Choroid plexus epithelial cell (primary cell): ENCODE measurements around the gene GPRIN1.

Experiments used
- DNase-seq: peaks from one replicate; pipeline ENCODE4 v3.0.0-alpha.2; 2010; ENCODE audit warnings: low read depth
- H3K4me3 ChIP-seq: 2 replicates; pipeline ENCODE4 v1.5.1; 2011; ENCODE audit warnings: low read depth, mild to moderate bottlenecking, control low read depth, low read length, moderate library complexity
- CTCF ChIP-seq: conservative IDR thresholded peaks from 2 replicates; pipeline ENCODE4 v1.5.1; 2011; ENCODE audit warnings: low read depth, mild to moderate bottlenecking, control low read depth, inconsistent platforms, low read length, moderate library complexity

The GPRIN1 gene

GRCh38 chr5:176597417-176598389 lies 12.3 kb downstream of the GPRIN1 start:
- H3K4me3 ChIP-seq = no peak overlapping the region
- TF ChIP-seq CTCF = no peak
- no peak for DNase-seq

- H3K4me3 ChIP-seq = peak overlapping the region; percentile 42
- DNase-seq = peak; percentile 37
- peak; percentile 21 for TF ChIP-seq CTCF
These were observed 13.1 kb downstream of the GPRIN1 start for GRCh38 chr5:176596689-176597416.

- no peak for DNase-seq
- no peak for TF ChIP-seq CTCF
- H3K4me3 ChIP-seq = no peak overlapping the region
These were observed 13.8 kb downstream of the GPRIN1 start for GRCh38 chr5:176596069-176596644.

- DNase-seq = no peak
- no peak for TF ChIP-seq CTCF
- no peak overlapping the region for H3K4me3 ChIP-seq
These were observed 14.5 kb downstream of the GPRIN1 start for GRCh38 chr5:176595386-176595943.

GRCh38 chr5:176594554-176594953 lies 15.4 kb downstream of the GPRIN1 start:
- H3K4me3 ChIP-seq = no peak overlapping the region
- no peak for DNase-seq
- TF ChIP-seq CTCF = no peak

- DNase-seq = no peak
- TF ChIP-seq CTCF = no peak
These were observed 16.6 kb downstream of the GPRIN1 start for GRCh38 chr5:176593273-176593869.

More at GRCh38 chr5:176593273-176593869, 16.6 kb downstream of the GPRIN1 start:
- no peak overlapping the region for H3K4me3 ChIP-seq
